GM12873 (cell line): ENCODE results near the gene SLC32A1.

Source experiments
- TF ChIP-seq, protein P1 (sequence below): IDR thresholded peaks from 2 replicates; pipeline ENCODE4 v1.5.1; 2012; ENCODE audit warnings: low read depth, mild to moderate bottlenecking, moderate library complexity, low read length, control low read depth; ENCODE audit not compliant: insufficient read depth; ENCODE audit errors: missing control alignments

The SLC32A1 gene

DNA sequence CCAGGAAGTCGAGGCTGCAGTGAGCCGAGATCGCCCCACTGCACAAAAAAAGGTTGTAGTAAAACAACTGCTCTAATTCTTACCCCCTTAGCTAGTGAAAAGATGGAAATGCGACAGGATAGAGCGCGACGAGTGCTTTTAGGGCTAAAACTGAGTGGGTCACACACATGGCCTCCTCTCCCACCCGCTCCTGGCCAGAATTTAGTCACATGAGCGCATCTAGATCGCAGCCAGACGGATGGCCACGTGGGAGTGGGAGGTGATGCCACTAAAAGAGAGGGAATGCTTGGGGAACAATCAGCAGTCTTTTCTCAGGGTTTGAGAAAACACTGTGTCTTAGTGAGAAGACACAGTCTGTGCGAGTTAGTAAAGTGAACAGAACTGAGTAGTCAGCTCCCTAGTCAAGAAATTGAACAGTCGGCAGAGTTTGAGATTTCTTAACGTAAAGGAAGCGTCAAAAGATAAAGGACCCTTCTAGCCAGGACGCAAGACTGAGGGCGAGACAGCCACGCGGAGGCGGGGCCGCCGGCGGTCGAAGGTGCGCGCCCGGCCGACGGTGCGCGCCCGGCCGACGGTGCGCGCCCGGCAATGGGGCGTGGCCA, 23.3 kb downstream of the SLC32A1 start:
- TF ChIP-seq, protein P1, sequence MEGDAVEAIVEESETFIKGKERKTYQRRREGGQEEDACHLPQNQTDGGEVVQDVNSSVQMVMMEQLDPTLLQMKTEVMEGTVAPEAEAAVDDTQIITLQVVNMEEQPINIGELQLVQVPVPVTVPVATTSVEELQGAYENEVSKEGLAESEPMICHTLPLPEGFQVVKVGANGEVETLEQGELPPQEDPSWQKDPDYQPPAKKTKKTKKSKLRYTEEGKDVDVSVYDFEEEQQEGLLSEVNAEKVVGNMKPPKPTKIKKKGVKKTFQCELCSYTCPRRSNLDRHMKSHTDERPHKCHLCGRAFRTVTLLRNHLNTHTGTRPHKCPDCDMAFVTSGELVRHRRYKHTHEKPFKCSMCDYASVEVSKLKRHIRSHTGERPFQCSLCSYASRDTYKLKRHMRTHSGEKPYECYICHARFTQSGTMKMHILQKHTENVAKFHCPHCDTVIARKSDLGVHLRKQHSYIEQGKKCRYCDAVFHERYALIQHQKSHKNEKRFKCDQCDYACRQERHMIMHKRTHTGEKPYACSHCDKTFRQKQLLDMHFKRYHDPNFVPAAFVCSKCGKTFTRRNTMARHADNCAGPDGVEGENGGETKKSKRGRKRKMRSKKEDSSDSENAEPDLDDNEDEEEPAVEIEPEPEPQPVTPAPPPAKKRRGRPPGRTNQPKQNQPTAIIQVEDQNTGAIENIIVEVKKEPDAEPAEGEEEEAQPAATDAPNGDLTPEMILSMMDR = no peak

DNA sequence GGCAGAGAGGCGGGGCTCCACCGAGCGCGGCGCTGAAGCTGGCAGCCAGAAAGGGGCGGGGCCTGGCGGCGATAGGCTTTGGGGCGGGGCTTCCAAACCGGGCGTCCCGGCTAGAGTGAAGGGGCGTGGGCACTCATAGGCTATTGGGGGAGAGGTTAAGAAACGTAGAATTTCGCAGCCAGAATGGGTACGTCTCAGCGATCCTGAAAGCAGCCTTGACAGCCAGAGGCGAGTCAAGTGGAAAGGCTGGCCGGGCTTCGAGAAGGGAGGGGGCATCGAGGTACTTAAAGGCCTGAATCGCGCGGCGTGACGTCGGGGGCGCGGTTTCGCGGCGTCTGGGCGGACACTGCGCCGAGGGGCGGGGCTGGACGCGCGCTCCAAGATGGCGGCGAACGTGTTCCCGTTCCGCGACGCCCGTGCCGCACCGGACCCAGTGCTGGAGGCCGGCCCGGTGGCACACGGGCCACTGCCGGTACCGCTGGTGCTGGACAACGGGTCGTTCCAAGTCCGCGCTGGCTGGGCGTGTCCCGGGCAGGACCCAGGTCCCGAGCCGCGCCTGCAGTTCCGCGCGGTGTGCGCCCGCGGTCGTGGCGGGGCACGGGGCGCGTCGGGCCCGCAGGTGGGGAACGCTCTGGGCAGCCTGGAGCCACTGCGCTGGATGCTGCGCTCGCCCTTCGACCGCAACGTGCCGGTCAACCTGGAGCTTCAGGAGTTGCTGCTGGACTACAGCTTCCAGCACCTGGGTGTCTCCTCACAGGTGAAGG, 24.0 kb downstream of the SLC32A1 start, which contains the start of gene ACTR5:
TSS of gene ACTR5 (plus strand) at position 364 of the 764 bp plus-strand sequence. CDS start at position 383, 19 bp downstream.
- TF ChIP-seq, protein P1 = no peak

DNA sequence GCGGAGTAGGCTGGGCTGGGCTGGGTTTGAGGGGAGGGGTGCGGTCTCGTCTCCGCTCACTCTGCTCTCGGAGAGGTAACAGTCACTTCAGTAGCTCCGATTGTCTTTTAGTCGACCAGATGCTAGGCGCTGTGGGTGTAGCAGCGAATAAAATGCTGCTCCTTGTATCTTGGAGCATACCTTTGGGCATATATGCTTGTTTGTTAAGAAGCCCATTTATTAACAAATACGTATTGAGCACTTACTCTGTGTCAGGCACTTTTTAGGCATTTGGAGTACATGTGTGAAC, 24.5 kb downstream of the SLC32A1 start:
- TF ChIP-seq, protein P1 = no peak

DNA sequence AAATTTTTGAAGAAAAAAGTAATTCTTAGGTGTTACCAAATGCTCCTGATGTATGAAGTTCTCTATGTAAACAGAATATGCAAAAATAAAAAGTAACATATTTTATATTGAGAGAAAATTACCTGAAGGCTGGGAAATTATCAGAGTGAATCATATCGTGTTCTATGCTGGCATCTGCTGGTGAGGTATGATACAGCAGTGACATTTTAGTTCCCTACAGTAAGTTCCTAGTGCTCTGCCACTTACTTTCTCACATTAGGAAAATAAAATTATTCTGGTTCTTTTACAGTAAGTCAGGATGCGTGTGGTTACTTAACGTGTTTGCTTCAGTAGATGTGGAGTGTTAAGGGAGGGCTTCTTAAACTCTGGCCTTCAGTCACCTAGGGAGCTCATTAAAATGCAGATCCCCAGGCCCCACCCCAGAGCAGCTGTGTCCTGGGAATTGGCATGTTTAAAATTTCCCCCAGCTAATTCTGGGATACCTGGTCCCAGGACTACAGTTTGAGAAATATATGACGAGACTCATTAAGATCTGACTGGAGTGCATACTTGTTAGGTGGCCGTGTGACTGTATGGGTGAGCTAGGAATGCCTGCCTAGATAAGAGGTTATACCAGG, 27.2 kb downstream of the SLC32A1 start:
- TF ChIP-seq, protein P1 = peak; percentile 60

DNA sequence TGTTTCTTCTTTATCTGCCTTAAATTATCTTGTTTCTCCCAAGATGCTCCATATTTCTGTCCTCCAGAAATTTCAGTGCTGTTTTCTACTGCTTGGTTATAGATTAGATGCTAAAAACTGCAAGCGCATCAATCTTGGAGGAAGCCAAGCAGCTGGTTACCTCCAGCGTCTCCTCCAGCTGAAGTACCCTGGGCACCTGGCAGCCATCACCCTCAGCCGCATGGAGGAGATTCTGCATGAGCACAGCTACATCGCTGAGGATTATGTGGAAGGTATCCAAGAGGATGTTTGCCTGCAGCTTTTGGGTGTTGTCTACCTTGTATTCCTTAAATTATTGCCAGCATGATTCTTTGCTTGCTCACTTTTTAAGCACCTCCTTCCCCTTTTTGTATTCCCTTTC, 27.7 kb downstream of the SLC32A1 start:
- TF ChIP-seq, protein P1 = no peak

DNA sequence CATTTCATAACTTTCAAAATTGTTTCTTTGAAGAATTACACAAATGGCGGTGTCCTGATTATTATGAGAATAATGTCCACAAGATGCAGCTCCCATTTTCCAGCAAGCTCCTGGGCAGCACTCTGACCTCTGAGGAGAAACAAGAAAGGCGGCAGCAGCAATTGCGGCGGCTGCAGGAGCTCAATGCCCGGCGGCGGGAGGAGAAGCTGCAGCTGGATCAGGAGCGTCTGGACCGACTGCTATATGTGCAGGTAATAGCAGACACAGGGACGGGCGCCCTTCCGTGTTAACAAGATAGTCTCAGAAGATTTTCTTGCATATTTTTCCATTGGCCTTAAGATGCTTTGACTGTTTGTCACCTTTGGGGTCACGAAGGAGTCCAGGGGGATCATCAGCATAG, 30.6 kb downstream of the SLC32A1 start:
- TF ChIP-seq, protein P1 = no peak

DNA sequence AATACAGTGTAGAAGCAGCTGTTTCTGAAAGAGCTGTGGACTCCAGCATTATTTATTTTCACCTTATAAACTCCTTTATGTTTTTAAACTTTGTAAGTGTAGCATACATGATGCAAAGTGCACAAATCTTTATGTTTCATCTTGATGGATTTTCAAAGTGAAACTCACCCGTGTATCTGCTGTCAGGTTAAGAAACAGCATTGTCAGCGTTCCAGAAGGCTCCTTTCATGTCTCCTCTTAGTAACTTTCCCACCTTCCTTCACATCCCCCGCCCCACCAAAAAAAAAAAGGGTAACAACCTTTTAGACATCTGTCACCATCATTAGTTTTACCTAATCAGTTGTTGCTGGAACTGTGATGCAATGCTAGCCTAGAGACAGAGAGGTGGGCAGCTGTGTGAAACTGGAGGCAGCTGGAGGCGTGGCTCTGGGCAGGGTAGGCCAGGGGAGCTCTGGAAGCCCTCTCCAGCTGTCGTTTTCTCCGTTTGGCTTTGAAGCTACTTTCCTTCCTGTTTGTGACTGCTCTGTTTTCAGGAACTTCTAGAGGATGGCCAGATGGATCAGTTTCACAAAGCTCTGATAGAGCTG, 31.1 kb downstream of the SLC32A1 start:
- TF ChIP-seq, protein P1 = no peak
